HUES64 (cell line): ENCODE measurements around the gene PTGDS.

ENCODE experiments used
- H3K27ac ChIP-seq: 2 replicates; pipeline ENCODE4 v1.7.0; 2013; ENCODE audit warnings: low read depth, low read length, inconsistent platforms
- H3K27me3 ChIP-seq: 2 replicates; pipeline ENCODE4 v1.6.1; 2013; ENCODE audit warnings: mild to moderate bottlenecking, low read length; ENCODE audit not compliant: insufficient read depth
- H3K36me3 ChIP-seq: 2 replicates; pipeline ENCODE4 v1.6.1; 2013; ENCODE audit warnings: mild to moderate bottlenecking, low read length; ENCODE audit not compliant: insufficient read depth
- H3K4me1 ChIP-seq: 2 replicates; pipeline ENCODE4 v1.6.1; 2013; ENCODE audit warnings: mild to moderate bottlenecking, low read length, moderate library complexity; ENCODE audit not compliant: insufficient read depth
- H3K4me3 ChIP-seq: 2 replicates; pipeline ENCODE4 v1.5.1; 2013; ENCODE audit warnings: mild to moderate bottlenecking, low read length, moderate library complexity
- H3K9ac ChIP-seq: 2 replicates; pipeline ENCODE4 v1.6.1; 2013; ENCODE audit warnings: mild to moderate bottlenecking, low read depth, low read length
- H3K9me3 ChIP-seq: 2 replicates; pipeline ENCODE4 v1.6.1; 2013; ENCODE audit warnings: low read depth, low read length; ENCODE audit not compliant: insufficient read depth
- WGBS: fragments of 150-250, 120-280 bp; methylation state at CpG from one replicate; pipeline ENCODE4 v1.1.7; 2013; ENCODE audit warnings: missing lambda C conversion rate; 5-methylcytosine and 5-hydroxymethylcytosine counted together

The PTGDS gene

GRCh38 chr9:136960938-136961275, 16.4 kb upstream of the PTGDS start:
- Histone ChIP-seq H3K27ac (no peak overlapping the region), H3K36me3 (no peaks in the 10 kb centered on the region), H3K9ac (no peak overlapping the region), H3K4me1 (0 out of 2 replicates have a peak, but pooled peaks cover 2% of the 10 kb centered on the region), H3K9me3 (no peaks in the 10 kb centered on the region), H3K4me3 (no peak overlapping the region), H3K27me3 (no peaks in the 10 kb centered on the region)
- WGBS = 95% methylated on average over 15 of the region's 15 CpGs

GRCh38 chr9:136961279-136962065, 15.8 kb upstream of the PTGDS start:
- H3K4me3 ChIP-seq = no peak overlapping the region
- no peaks in the 10 kb centered on the region for H3K36me3 ChIP-seq
- 0 out of 2 replicates have a peak, but pooled peaks cover 5% of the 10 kb centered on the region for H3K4me1 ChIP-seq
- H3K27ac ChIP-seq = no peak overlapping the region
- no peaks in the 10 kb centered on the region for H3K27me3 ChIP-seq
- 82% methylated on average over 23 of the region's 23 CpGs for WGBS
- no peak overlapping the region for H3K9ac ChIP-seq
- H3K9me3 ChIP-seq = no peaks in the 10 kb centered on the region

- Histone ChIP-seq H3K36me3 (no peaks in the 10 kb centered on the region), H3K9me3 (no peaks in the 10 kb centered on the region), H3K27ac (no peak overlapping the region), H3K9ac (no peak overlapping the region), H3K27me3 (no peaks in the 10 kb centered on the region), H3K4me3 (no peak overlapping the region), H3K4me1 (0 out of 2 replicates have a peak, but pooled peaks cover 5% of the 10 kb centered on the region)
- WGBS = 97% methylated on average over 9 of the region's 9 CpGs
Observed at GRCh38 chr9:136962163-136962562, 15.1 kb upstream of the PTGDS start.

GRCh38 chr9:136962701-136963248, 14.5 kb upstream of the PTGDS start:
- Histone ChIP-seq H3K36me3 (no peaks in the 10 kb centered on the region), H3K27ac (no peak overlapping the region), H3K9me3 (no peaks in the 10 kb centered on the region), H3K27me3 (no peaks in the 10 kb centered on the region), H3K4me3 (no peak overlapping the region), H3K9ac (no peak overlapping the region), H3K4me1 (0 out of 2 replicates have a peak, but pooled peaks cover 5% of the 10 kb centered on the region)
- 92% methylated on average over 11 of the region's 11 CpGs for WGBS

GRCh38 chr9:136963341-136963740, 14.0 kb upstream of the PTGDS start:
- no peak overlapping the region for H3K9ac ChIP-seq
- no peak overlapping the region for H3K4me3 ChIP-seq
- H3K4me1 ChIP-seq = 0 out of 2 replicates have a peak, but pooled peaks cover 5% of the 10 kb centered on the region
- H3K27me3 ChIP-seq = no peaks in the 10 kb centered on the region
- no peak overlapping the region for H3K27ac ChIP-seq
- H3K9me3 ChIP-seq = no peaks in the 10 kb centered on the region
- WGBS = 92% methylated on average over 15 of the region's 15 CpGs
- H3K36me3 ChIP-seq = no peaks in the 10 kb centered on the region

GRCh38 chr9:136963751-136964150, 13.6 kb upstream of the PTGDS start:
- 0 out of 2 replicates have a peak, but pooled peaks cover 5% of the 10 kb centered on the region for H3K4me1 ChIP-seq

GRCh38 chr9:136964171-136964689, 13.1 kb upstream of the PTGDS start:
- no peak overlapping the region for H3K9ac ChIP-seq
- 0 out of 2 replicates have a peak, but pooled peaks cover 5% of the 10 kb centered on the region for H3K4me1 ChIP-seq
- H3K36me3 ChIP-seq = no peaks in the 10 kb centered on the region
- H3K9me3 ChIP-seq = no peaks in the 10 kb centered on the region
- 89% methylated on average over 22 of the region's 22 CpGs for whole genome bisulfite sequencing
- no peaks in the 10 kb centered on the region for H3K27me3 ChIP-seq
- no peak overlapping the region for H3K4me3 ChIP-seq
- no peak overlapping the region for H3K27ac ChIP-seq

More at GRCh38 chr9:136963751-136964150, 13.6 kb upstream of the PTGDS start:
- 90% methylated on average over 11 of the region's 12 CpGs for whole genome bisulfite sequencing
- Histone ChIP-seq H3K27me3 (no peaks in the 10 kb centered on the region), H3K9me3 (no peaks in the 10 kb centered on the region), H3K9ac (no peak overlapping the region), H3K4me3 (no peak overlapping the region), H3K27ac (no peak overlapping the region), H3K36me3 (no peaks in the 10 kb centered on the region)

GRCh38 chr9:136964833-136965422, 12.4 kb upstream of the PTGDS start:
- WGBS = 91% methylated on average over 26 of the region's 26 CpGs
- Histone ChIP-seq H3K9ac (no peak overlapping the region), H3K9me3 (no peaks in the 10 kb centered on the region), H3K27me3 (no peaks in the 10 kb centered on the region), H3K36me3 (no peaks in the 10 kb centered on the region), H3K4me3 (no peak overlapping the region), H3K4me1 (0 out of 2 replicates have a peak, but pooled peaks cover 5% of the 10 kb centered on the region), H3K27ac (no peak overlapping the region)

- WGBS = 63% methylated on average over 23 of the region's 23 CpGs
- H3K9ac ChIP-seq = no peak overlapping the region
- H3K4me3 ChIP-seq = no peak overlapping the region
Observed at GRCh38 chr9:136965771-136966484, 11.4 kb upstream of the PTGDS start.

GRCh38 chr9:136968333-136969127, 8.8 kb upstream of the PTGDS start:
- Histone ChIP-seq H3K9me3 (no peaks in the 10 kb centered on the region), H3K27ac (no peak overlapping the region), H3K9ac (no peak overlapping the region), H3K4me3 (no peak overlapping the region), H3K36me3 (no peaks in the 10 kb centered on the region), H3K4me1 (0 out of 2 replicates have a peak, but pooled peaks cover 5% of the 10 kb centered on the region), H3K27me3 (no peaks in the 10 kb centered on the region)
- WGBS = 92% methylated on average over 17 of the region's 17 CpGs

More at GRCh38 chr9:136965771-136966484, 11.4 kb upstream of the PTGDS start:
- no peaks in the 10 kb centered on the region for H3K9me3 ChIP-seq
- no peaks in the 10 kb centered on the region for H3K36me3 ChIP-seq
- H3K27ac ChIP-seq = no peak overlapping the region
- H3K4me1 ChIP-seq = 0 out of 2 replicates have a peak, but pooled peaks cover 5% of the 10 kb centered on the region
- no peaks in the 10 kb centered on the region for H3K27me3 ChIP-seq
